ENCODE results near the gene RFT1.
"Not testable (repeated sequence)": the region's sequence is repeated elsewhere in the genome, so short reads cannot be mapped to it uniquely, and the experiment has no call there.

RFT1 gene

DNA sequence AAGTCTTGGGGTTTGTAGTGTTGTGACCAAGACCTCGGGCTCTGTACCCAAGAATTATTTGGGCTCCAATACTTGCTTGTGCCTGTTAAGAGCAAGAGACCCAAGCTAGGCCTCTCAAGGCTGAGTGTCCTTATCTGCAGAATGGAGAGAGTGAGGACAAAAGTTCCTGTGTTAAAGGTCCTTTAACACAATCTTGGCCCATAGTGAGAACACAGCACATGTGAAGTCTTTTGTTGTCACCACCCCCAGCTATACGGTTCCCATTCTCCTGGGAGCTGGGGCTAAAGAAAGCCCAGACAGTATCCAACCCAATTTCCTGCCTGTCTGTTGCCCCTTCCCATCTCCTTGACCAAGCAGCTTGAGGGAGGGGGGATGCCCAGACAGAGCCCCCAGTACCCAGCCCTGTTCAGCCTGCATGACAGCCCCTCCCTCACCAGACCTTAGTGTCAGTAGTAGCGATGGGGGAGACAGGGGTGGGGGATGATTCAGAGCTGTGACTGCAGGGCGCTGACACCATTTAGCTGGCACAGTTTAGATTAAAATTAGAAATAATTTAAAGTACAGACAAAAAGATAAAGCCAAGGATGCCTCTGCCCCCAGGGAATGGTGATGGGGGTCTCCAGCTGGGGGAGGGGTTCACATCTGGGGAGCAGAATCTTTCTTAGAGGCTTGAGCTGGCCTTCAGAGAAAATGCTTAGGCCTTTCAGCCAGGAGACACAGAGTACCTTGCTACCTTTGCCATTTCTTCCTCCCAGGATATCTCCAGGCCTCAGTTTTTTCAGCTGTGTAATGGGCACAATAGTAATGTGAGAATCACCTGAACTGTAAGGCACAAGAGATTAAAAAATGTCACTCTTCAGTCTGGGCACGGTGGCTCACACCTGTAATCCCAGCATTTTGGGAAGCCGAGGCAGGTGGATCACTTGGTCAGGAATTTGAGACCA, 33.5 kb upstream of the RFT1 start:
- DNase-seq = no peak

DNA sequence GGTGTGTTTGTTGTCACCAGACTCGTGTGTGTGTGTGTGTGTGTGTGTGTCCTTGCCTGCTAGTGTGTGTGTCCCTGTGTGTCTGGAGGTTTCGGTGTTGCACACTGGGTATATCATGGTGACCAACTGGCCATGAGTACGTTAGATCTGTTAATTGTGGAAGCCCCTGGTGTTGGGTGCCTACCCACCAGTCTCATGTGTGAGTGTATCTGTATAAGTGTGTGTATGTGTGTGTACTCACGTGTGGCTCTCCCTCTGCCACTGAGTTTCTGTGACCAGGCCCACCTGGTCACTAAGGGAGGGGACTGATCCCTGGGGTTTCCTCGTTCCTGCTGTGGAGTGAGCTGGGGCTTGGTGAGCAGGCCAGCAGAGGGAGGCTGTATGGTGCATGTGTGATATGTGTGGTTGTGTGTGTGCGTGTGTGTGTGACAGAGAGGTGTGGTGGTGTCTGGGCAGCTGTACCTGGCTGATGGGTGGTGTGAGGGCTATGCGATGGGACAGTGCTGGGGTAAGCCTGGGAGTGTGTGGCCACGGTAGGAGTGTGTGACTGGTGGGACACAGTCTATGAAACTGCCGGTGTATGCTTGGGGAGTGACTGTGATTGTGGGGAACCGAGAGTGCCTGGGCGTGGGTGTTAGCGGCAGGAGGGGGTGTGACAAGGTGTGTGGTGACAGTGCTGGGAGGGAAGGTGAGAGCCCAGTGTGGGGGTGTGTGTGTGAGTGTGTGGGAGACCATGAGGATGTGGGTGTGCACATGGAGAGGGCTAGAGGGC, 32.6 kb upstream of the RFT1 start:
- DNase-seq = no peak

DNA sequence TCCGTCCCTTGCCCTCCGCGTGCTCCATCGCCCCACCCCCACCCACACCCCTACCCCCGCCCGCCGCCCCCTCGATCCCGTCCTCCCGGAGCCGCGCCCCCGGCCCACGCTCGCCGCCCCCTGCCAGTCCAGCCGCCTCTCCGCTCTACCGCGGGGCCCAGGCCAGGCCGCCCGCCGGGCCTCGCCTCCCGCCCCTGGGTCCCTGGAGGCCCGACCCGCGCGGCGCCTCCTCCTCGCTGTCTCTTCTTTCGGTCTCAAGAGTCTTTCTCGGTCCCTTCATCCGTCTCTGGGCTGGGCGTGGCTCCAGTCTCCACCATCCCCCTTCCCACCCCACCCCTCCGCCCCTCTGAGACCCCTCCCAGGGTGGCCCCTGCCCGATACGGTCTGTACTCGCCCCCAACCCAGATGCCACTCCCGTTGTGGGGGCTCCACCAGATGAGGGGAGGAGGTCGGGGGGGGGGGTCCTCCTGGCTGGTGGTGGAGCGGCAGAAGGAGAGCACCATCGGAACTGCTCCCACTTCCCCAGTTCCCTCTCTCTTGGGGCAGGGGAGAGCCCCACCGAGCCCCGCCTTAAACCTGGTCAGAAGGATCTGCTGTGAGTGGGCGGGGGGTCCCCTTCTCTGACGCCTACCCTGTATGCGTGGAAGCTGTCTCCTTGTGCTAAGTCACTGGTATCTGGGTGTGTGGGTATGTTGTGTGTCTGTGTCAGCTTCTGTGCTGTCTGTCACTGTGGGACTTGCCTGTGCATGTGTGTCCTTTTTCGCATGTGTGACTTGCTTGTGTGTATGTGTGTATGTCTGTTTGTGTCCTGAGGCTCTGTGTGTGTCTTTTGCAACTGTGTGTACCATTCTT, 31.8 kb upstream of the RFT1 start:
- peak; percentile 68 to 87 (median 84) for DNase-seq

DNA sequence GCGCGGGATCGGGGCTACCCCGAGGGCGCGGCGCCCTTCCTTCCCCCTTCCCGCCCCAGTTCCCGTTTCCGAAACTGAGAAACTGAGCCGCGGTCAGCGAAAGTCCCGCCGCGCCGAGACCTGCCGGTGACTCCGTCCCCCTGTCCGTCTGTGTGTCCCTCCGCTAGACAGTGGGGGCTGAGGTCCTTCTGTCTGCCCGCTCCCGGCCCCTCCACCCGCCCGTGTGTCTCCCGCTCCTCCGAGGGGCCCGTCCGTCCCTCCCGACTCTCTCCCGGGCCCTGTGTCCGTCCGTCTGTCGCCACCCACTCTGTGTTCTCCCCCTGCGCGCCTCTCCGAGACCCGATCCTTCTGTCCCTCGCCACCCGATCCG, 31.2 kb upstream of the RFT1 start:
- peak; percentile 66 to 85 (median 76) for DNase-seq

DNA sequence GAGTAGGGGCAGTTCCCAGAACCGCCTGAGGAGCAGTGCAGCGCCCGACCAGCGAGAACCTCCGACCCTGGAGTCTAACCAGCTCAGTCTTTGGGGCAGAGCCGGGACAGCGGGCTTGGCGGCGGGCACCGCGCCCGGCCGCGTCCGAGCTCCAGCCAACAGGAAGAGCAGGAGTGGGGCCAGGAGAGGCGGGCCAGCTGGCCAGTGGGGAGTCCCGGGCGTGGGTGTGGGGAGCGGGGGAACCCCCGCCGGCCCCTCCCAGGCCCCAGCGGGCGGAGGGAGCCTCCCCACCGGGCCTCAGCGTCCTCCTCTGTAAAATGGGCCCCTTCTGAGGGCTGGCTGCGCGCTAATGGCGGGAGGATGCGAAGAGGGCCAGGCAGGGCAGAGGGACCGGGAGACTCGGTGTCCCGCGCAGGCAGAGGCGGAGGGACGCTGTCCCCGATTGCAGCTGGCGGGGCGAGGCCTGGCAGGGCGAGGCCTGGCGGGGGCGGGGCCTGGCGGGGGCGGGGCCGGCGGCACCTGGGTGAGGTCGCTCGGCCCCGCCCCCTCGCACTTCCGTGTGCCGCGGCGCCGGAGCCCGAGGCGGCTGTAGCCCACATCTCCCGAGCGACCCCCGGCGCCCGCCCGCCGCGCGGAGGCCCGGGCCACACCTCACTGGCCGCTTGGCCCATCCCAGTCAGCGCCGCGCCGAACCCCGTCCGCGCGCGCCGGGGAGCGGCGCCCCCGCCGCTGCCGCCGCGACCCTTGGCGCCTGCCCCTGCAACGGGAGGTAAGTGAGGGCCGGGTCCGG, 30.6 kb upstream of the RFT1 start, which contains the start of gene PRKCD:
PRKCD (plus strand) TSS at position 550 of the 790 bp plus-strand sequence. CDS start 17,214 bp downstream, outside the sequence.
- peak; percentile 80 to 94 (median 90) for DNase-seq

DNA sequence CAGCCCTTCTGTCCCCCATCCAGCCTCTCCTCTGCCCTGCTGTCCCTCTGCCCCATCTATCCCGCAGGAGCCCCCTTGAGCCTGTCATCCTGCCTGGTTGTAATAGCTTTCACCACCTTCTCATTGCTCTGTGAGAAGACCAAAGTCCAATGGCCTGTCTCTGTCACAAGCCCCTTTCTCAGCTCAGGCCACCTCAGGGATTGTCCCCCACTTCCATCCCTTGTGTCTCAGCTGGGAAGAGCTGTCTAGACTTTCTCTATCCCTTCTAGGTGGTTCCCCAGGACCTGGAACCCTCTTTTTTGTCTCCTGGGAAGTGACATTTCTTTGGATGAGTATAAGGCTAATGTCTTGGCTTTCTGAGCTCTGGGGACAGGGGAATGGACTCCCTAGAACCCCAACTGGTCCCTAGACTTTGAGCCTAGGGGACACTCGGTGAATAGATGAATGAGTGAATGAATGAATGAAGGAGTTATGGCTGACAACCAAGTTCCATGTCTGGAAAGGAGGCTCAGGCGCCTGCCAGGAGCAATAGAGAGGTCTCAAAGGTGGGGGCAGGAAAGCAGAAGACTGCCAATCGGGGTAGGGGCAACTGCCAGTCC, 29.9 kb upstream of the RFT1 start:
- no peak for DNase-seq

DNA sequence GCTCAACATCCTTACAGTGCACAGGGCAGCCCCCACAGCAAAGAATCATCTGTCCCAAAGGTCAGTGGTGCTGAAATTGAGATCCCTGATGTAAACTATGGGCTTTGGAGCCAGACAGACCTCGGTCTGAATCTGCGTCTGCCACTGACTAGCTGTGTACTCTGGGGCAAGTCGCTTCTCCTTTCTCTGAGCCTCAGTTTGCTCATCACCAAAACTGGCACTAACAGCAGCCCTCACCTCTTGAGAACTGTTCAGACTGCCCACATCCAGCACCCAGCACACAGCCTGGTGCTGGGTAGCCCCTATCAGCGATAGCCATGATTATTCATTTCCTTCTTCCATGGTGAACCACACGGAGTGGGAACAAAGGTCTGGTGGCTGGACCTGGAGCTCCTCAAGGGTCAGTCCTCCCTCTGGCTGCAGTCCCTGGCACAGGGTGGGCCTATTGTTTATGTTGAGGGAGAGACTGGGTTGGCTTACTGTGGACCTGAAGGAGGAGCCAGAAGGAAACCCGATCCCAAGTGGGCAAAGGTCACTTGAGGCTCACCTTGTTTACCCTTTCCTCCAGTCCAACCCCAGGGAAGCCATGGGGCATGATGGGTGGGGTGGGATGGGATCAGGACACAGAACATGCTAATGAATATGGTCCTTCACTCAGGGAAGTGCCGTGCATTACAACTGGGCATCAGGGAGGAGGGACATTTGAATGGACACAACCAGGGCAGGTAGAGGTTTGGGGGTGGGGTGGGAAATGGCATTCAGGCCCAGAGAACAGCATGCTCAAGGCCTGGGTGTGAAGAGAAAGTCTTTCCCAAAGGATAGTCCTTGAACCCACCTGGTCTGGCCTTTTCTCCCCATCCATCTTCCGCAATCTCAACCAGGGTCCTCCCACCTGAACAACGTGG, 29.2 kb upstream of the RFT1 start:
- DNase-seq = peak in 3 of 4 experiments; percentile 41 to 50 (median 41)

DNA sequence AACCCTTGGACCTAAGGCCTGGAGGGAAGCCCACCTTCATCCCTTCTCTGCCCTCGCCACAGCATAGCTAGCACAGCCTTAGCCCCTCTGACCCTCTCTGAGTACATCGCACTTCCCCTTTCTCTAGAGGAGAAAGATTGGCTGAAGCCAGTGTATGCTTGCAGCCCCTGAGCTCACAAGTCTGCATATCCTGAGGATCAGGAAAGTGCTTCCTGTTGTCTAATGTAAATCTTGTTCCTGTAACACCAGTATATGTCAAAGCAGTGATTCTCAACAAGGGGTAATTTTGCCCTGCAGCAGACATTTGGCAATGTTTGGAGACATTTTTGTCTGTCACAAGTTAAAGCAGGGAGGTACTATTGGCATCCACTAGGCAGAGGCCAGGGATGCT, 28.5 kb upstream of the RFT1 start:
- DNase-seq = peak; percentile 48 to 77 (median 68)

DNA sequence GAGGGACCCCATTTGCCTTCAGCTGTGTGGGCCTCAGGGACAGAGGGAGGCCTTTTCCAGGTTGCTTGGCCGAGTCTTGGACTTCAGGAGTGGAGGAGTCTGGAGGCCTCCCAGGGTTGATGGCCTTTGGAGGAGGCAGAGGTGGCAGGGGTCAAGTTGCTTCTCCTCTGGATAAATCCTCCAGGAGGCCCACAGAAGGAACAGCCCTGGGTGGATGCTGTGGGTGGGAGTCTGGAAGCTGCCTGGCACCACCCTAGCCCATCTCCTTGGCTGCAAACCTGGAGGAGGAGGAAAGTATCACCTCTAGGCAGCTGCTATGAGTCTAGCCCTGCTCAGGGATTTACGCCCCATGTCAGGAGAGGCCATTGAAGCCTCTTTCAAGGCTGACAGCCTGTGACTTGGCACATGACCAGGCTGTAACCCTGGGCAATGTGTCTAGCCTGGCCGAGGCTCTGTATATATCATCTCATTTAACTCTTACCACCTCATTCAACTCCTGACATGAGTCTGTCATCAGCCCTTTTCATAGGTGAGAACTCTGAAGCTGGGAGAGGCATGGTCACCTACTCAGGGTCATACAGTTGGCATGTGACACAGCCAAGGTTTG, 27.8 kb upstream of the RFT1 start:
- peak in 1 of 4 experiments; percentile 32 for DNase-seq

DNA sequence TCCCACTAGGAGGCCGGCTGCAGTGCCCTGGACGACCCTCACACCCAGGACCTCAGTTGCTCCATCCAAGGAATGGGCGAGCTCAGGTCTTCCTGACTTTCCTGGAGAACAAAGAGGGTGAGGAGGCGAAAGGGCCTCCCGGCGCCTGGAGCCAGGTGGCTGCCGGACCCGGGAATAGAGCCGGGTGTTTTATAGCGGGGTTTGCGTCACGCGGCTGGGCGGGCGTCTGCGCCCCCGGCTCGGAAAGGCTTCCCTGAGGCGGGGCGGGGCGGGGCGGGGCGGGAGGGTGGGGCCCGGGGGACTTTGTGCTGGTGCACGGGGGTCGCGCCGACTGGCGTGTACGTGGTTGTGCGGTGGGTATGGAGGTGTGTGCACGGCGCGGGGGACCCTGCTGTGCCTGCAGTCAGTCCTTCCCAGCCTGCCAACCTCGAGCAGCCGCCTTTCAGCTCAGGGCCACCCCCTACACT, 26.2 kb upstream of the RFT1 start:
- DNase-seq = no peak

DNA sequence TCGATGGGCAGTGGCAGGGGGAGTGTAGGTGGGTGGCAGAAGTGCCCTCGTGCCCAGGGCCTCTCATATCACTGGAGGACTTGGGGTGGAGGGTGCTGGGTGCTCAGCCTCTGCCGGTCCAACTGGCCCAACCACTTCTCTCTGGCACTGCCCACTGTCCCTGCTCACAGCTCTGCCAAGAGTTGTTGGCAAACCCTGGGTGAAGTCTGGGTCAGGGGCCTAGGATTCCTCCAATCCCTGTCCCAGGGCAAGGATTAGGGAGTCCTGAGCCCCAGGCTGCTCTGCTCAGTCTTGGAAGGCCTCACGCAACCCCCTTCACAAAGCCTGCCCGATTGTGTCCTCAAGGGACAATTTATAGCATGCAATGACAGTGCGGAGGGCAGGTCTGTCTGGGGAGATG, 25.5 kb upstream of the RFT1 start:
- no peak for DNase-seq

DNA sequence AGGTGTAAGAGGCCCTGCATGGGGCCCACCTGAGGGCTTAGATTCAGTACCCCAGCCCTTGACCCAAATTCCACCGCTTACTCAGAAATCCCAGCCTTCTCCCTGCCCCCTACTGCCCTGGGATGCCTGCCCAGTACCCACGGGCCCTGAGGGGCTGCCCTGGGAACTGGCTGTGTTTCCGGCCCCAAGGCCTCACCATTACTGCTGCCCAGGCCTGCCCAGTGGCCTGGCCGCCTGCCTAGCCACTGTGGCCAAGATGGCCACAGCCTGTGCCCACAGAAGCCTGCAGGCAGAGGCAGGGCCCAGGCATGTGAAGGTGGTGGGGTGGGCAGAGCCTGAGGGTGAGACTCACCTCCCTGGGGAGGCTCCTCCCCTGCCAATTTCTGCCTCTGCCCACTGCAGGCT, 24.6 kb upstream of the RFT1 start:
- no peak for DNase-seq

DNA sequence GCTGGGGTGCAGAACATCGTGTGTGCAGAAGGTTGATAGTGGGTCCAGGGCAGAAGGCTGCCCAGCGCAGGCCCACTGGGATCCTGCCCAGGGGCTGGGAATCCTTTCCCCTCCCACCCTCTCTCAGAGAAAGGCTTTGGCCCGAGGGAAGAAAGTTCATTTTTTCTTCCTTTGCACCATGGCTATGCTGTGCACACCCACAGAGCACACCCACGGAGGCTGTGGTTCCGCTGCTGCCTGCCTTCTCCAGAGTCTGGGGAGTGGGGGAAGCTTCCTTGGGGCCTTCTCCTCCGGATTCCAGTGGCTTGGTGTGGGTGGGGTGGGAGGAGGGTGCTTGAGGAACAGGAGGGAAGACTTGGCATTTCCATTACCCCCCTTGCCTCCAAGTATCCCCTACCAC, 23.7 kb upstream of the RFT1 start:
- peak in 3 of 4 experiments; percentile 64 to 82 (median 76) for DNase-seq

DNA sequence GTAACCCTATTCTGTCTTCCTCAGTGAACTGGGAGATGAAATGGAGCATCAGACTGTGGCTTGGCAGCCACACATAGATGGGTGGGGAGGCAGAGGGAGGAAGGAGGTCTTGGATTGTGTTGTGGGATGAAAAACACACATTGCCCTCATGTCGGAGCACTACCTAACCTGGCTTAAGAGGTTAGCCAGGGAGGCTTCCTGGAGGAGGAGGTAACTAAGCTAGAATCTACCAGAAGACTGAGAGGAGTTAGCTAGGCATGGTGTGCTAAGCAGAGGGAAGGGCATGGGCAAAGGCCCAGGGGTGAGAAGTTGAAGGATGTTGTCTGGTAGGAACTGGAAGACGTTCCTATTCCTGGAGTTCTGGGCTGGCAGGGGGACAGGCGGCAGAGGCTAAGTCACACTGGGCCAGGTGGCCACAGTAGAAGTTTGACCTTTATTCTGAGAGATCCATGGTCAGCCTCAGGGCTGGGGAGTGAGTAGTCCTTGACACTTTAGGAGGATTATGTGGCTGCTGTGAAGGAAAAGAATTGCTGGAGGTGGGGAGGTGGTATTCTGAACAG, 23.1 kb upstream of the RFT1 start:
- no peak for DNase-seq

DNA sequence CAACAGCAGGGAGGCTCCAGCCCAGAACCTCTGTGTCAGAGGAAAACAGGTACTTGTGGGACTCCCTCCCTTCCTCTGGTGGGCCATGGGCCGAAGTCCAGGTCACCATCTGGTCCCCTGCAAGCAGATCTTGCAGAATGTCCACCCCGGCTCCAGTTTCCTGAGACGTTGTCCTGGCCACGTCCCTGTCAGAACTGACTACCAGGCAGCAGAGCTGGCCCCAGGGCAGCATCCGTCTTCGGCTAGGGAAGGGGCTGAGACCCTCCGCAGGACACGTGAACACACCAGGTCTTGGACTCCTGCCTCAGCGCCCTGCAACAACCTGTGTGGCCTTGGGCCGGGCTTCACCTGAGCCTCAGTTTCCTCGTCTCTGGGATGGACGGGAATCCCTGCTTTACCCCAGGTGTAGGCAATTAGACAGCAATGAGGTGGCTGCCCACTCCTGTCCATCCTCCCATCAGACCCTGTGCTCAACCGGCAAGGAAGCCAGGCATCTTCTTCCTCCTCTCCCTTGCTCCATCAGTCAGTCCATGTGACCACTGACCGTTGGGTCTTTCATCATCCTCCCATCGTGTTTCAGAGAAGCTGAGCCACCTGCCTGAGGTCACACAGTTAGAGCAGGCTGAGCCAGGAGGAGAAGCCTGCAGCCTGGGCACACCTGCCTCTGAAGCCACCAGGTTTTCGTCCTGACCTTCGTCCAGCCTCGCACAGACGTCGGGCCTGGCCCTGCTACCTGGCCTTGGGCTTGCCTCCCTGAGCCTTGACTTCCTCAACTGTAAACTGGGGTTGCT, 21.8 kb upstream of the RFT1 start:
- DNase-seq = peak in 2 of 4 experiments; percentile 37 to 41

DNA sequence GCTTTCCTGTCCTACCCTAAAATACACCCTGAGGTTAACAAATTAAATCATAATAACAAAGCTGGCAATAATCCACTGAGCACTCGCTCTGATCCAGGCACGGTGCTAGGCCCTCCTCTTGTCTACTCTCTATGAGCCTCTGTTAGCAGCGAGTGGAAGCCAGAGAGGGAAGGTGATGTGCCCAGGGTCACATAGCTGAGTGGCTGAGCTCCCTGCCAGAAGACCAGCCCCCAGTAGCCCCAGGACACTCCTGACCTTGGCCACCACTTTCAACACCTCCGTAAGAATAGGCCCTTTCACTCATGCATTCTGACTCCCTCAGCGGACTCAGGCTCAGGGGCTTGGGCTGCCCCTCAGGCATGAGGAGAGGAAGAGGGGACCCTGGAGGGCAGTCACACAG, 21.2 kb upstream of the RFT1 start:
- DNase-seq = no peak

DNA sequence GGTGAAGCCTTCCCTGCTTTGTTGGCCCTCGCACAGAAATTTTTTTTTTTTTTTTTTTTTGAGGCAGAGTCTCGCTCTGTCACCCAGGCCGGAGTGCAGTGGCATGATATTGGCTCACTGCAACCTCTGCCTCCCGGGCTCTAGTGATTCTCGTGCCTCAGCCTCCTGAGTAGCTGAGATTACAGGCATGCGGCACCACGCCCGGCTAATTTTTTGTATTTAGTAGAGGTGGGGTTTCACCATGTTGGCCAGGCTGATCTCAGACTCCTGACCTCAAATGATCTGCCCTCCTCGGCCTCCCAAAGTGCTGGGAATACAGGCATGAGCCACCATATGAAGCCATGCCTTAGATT, 20.8 kb upstream of the RFT1 start:
- DNase-seq = not testable (repeated sequence)
